GM21528 (cell line): ENCODE results near the gene KCNG4.
"Not testable (repeated sequence)": the region's sequence is repeated elsewhere in the genome, so short reads cannot be mapped to it uniquely, and the experiment has no call there.

ENCODE experiments used
- ATAC-seq: cut with Tn5 transposase; IDR thresholded peaks from one replicate; pipeline ENCODE4 v1.9.1; 2021; ENCODE audit warnings: mild to moderate bottlenecking, moderate library complexity; ENCODE audit not compliant: unreplicated experiment, low FRiP score

KCNG4 gene

DNA sequence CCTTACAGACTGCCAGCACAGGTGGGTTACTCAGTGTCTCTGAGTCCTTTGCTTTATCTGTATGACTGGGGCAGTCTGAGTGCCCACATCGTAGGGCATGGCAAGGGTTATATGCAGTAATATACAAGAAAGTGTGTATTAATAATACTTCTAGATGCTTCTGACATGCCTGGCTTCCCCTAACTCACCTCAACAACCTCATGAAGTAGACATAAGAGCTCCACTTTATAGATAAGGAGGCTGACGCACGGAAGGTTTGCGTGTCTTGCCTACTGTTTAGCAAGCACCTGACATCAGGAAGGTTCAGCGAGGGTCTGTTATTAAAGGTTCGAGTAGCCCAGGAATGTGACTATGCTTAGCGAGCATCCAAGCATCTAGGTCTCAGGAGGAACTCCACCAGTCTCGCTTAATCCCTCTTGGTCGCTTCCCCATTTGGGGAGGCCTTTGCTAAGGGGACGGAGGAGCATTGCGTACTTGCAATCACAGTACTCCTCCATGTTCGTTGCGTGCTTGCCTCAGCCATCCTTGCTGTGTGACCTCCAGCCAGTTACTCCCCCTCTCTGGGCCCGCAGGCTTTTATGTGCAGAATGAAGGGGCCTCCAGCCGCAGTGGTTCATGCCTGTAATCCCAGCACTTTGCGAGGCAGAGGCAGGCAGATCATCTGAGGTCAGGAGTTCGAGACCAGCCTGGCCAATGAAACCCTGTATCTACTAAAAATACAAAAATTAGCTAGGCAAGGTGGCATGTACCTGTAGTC, 1.6 kb downstream of the KCNG4 start:
- no peak for ATAC-seq

GRCh38 chr16:84236671-84237070, 3.1 kb downstream of the KCNG4 start:
- no peak for ATAC-seq

DNA sequence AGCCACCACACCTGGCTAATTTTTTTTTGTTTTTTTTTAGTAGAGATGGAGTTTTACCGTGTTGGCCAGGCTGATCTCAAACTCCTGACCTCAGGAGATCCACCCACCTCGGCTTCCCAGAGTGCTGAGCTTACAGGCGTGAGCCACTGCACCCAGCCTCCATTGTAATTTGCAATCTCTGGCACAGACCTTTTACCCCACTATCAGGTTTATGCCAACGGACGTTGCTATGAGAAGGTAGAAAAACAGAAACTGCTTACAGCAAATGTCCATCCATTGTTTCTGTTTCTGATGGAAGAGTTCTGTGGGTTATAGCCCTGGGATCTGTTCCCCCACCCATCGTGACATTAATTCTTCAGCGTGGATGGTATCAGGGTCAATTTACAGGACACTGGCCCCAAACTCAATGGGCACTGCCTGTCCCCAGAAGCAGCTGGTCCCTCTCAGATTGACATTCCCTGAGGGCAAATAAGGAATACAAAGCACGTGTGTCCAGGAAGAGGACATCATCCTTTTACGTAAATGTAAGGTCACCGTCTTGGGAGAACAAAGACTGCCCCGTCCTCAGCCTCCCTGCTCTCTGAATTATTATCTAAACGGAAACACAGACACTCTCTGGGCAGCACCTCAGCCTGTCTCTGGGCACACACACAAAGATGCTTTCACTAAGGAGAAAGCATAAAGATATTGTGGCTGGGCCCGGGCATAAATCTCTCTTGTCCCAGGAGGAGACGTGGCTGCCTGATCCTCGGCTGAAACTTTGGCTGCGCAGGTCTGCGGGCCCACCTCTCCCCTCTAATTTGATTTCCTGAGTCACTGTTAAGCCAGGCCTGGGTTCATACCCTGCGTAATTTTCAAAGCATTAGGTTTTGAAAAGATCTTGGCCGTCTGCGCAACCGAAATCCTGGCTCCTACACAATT, 5.2 kb downstream of the KCNG4 start:
- no peak for ATAC-seq

DNA sequence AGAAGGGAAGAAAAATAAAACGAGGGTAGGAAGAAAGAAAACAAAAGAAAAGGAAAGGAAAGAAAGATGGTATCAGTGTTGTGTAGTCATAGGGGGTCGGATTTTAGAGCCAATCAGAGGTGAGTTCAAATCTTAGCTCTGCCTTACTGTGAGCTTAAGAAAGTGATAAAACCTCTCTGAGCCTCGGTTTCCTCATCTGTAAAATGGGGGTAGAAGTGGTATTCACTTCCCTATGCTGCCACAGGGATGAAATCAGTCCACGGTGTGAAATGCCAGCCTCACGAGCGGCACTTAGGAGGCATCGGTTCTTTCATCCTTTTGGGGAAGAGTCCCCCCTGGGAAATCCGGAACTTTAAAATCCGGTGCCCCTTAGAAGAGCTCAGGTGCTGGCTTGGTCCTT, 6.1 kb downstream of the KCNG4 start:
- no peak for ATAC-seq

DNA sequence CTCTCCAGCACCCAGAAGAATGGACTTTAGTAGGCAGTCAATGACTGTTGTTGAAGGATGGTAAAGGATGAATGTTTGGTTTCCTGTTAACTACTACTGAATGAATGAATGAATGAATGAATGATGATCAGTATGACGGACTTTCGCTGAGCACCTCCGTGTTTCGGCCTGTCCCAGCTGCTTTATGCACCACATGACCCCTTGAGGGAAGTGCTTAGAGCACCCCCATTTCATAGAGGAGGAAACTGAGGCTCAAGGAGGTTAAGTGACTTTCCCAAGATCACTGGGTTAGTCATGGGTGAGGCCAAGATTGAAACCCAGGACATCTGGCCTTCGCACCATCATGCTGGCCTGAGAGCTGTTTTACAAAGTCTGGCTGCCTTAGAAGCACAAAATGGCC, 6.8 kb downstream of the KCNG4 start:
- no peak for ATAC-seq

DNA sequence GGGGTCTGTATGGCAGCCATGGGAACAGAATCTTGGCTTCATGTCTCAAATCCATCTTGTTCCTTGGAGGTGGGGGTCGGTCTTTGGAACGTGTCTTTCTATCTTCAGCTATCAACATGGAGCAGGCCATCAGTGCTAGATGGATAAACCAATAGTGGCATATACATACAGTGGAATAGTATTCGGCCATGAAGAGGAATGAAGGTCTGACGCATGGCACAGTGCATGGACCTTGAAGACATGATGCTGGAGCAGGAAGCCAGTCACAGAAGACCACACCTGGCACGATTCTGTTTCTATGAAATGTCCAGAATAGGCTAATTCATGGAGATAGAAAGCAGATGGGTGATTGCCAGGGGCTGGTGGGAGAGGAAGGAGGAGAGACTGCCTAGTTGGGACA, 7.8 kb downstream of the KCNG4 start:
- no peak for ATAC-seq

DNA sequence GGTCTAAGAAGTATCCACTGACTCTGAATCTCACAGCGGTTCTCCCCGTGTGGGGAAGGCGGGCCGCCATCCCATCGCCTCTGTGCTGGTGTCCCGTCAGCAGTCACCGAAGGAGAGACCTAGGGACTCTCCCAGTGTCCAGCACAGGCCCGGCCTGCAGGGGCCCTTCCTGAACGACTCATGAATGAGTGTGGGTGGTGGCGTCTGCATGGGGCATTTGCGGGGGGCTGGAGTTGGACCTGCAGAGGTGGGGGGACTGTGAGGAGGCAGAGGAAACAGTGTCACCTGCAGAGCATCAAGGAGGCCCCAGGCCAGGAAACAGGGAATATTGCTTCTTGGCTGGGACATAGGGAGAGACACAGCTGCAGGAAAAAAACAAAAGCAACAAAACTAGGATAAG, 10.3 kb downstream of the KCNG4 start:
- ATAC-seq: no peak

DNA sequence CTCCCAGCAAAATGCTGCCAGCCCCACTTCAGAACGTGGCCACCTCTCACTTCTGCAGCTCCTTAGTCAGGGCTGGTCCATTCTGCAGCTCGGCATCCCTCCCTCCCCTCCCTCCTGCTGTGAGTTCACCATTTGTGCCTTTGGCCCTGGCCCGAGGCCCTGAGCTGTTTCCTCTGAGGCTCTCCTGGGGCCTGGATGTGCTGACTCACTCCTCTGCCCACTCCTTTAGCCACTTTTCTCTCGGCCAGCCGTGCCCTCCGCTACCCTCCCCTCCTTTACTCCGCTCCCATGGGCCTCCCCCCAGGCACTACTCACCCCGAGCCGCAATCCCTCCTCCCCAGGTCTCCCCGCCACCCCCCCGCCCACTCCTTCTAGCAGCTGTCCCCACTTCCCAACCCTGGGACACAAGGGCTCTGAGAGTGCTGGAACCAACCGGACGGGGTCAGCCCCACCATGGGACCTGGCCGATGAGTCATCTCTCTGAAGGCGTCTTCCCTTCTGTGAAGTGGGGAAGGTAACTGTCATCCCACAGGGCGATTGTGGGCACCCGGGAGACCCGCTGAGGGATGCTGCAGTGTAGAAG, 11.5 kb downstream of the KCNG4 start:
- ATAC-seq: no peak

- no peak for ATAC-seq
Observed at GRCh38 chr16:84227548-84227947, 12.3 kb downstream of the KCNG4 start.

GRCh38 chr16:84226026-84226425, 13.8 kb downstream of the KCNG4 start:
- no peak for ATAC-seq

DNA sequence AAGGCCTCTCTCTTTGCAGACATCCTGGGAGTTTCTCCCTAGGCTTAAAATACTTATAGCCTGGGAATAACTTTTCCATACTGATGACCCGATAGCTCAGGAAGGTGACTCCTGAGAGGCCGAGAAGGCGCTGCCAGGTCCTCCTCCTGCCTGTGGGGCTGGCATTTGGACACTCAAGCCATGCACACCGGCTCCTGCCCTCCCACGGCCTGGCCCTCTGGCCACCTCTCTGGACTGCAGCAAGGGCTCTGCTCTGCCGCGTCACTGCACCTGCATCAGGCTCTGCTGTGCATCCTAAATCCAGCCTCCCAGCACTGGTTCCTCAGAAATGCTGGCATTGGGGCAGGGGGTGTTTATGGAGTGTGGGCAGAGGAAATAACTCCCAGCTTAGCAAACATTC, 14.2 kb downstream of the KCNG4 start:
- ATAC-seq: no peak

- no peak for ATAC-seq
Observed at GRCh38 chr16:84225126-84225525, 14.7 kb downstream of the KCNG4 start.

- no peak for ATAC-seq
Observed at GRCh38 chr16:84224554-84224953, 15.3 kb downstream of the KCNG4 start.

GRCh38 chr16:84223456-84223855, 16.4 kb downstream of the KCNG4 start:
- ATAC-seq: no peak

GRCh38 chr16:84220851-84221250, 19.0 kb downstream of the KCNG4 start:
- ATAC-seq: no peak

GRCh38 chr16:84218956-84219355, 20.9 kb downstream of the KCNG4 start:
- no peak for ATAC-seq

DNA sequence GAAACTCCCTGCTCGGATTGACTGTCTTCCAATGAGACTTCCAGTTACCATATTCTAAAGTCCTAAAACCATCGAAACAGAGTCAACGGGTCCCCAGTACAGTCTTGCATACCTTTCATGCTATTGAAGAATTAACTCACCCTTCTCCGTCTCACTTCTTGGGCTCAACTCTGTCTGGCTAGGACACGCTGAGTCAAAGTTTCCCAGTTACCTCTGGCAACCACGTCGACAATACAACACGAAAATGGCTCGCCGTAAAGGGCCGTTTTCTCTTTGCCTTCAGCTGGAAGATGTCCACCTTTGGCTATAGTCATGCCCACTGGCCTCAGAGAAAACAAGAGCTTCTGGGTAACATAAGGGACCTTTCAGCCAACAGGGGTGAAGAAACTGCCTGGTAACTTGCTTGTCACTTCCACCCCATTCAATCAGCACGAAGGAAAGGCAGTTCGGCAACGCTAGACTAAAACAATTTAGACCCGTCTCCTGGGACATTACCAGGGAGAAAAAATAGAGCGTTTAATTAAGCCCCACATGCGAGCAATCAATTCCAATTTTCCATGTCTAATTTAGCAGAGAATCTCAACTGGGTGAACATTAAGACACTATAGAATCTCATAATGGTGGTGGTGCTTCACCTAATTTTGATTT, 21.5 kb downstream of the KCNG4 start:
- no peak for ATAC-seq

DNA sequence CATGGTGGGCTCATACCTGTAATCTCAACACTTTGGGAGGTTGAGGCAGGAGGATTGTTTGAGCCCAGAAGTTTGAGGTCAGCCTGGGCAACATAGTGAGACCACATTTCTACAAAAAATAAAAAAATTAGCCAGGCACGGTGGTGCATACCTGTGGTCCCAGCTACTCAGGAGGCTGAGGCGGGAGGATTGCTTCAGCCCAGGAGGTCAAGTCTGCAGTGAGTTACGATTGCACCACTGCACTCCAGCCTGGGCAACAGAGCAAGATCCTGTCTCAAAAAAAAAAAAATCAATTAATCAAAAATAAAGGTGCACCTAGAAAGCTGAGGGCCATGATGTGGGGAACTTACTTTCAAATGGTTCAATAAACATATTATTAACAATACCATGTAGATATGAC, 23.7 kb downstream of the KCNG4 start:
- not testable (repeated sequence) for ATAC-seq

GRCh38 chr16:84215531-84215930, 24.3 kb downstream of the KCNG4 start:
- ATAC-seq: no peak

GRCh38 chr16:84214451-84215066, 25.3 kb downstream of the KCNG4 start:
- no peak for ATAC-seq
